Central memory CD8-positive, alpha-beta T cell (primary cell): ENCODE results near the gene OPRD1.

Experiments used
- ATAC-seq: fragments of 150-1000 bp; cut with Tn5 transposase; replicated peaks from 2 replicates; pipeline ENCODE4 v1.10.0; 2022; ENCODE audit warnings: mild to moderate bottlenecking, moderate FRiP score, moderate number of reproducible peaks; ENCODE audit not compliant: poor library complexity, severe bottlenecking; ENCODE audit errors: extremely low read depth
- DNase-seq, 2 donors: peaks; one replicate each; pipeline ENCODE4 v3.0.0; 2021; ENCODE audit warnings: low spot score in 2 of 2
- H3K27ac Mint-ChIP-seq: one replicate; pipeline ENCODE4 v1.8.0; 2022; ENCODE audit warnings: low read depth, mild to moderate bottlenecking, moderate library complexity, mixed read lengths
- H3K27me3 Mint-ChIP-seq: one replicate; pipeline ENCODE4 v1.8.0; 2022; ENCODE audit warnings: mixed read lengths
- H3K36me3 Mint-ChIP-seq: one replicate; pipeline ENCODE4 v1.8.0; 2022; ENCODE audit warnings: mild to moderate bottlenecking, moderate library complexity, mixed read lengths; ENCODE audit not compliant: insufficient read depth
- H3K4me1 Mint-ChIP-seq: one replicate; pipeline ENCODE4 v1.8.0; 2022; ENCODE audit warnings: mixed read lengths
- H3K4me3 Mint-ChIP-seq: one replicate; pipeline ENCODE4 v1.8.0; 2022; ENCODE audit warnings: mild to moderate bottlenecking, moderate library complexity, mixed read lengths
- H3K9me3 Mint-ChIP-seq: one replicate; pipeline ENCODE4 v1.8.0; 2022; ENCODE audit warnings: mixed read lengths

OPRD1 gene

DNA sequence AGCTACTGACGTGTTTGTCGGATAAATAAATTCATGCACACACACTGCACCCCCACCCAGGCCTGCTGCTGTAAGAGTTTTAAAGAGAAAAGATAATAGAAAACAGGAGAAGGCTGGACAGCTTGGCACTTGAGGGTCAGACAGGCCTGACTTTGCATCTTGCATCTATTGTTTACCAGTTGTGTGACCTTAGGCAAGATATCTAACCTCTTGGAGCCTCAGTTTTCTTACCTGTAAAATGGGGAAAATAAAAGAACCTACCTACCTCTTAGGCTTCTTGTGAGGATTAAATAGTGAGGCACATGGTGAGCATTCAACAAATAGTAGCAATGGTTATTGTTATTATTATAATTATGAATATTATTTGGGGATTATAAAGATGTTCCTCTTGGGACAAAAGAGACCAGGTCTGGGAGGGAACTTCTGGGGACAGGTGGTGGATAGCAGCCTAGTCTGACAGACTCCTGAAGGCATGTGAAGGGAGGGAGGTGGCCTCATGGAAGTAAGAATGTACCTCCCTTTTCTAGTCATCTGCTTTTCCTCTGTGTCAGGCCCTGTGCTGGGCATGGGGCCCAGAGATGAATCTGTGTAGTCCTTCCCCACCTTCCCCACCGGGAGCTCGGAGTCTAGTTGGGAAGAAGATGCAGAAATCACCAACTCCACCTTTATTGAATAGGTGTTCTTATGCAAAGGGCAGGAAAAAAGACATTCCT, 84.1 kb downstream of the OPRD1 start:
- peaks cover 64% of the 10 kb centered on the region for H3K4me1 Mint-ChIP-seq
- no peak overlapping the region for H3K4me3 Mint-ChIP-seq
- ATAC-seq: no peak

DNA sequence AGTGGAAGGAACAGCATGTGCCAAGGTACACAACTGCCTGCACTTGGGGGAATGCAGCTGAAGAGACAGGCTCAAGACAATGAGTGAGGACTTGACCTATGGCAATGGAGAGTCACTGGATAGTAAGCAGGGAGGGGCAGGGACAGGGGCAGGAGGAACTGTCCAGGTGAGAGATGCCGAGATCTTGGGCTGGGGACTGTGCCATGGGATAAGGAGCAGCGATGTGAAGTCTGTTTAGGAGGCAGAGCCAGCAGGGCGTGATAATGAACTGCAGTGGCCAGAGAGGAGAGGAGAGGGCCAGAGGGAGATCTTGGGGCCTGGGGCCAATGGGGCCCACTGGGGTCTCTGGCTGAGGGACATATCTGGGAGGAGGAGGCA, 84.6 kb downstream of the OPRD1 start:
- Mint-ChIP-seq H3K4me3 (no peak overlapping the region), H3K9me3 (no peaks in the 10 kb centered on the region), H3K36me3 (peaks cover 3% of the 10 kb centered on the region), H3K27me3 (no peaks in the 10 kb centered on the region), H3K4me1 (peaks cover 61% of the 10 kb centered on the region), H3K27ac (peak overlapping the region; percentile 68)
- no peak for DNase-seq
- no peak for ATAC-seq

More for the DNA sequence above, 84.1 kb downstream of the OPRD1 start:
- no peak for DNase-seq
- H3K27me3 Mint-ChIP-seq: no peaks in the 10 kb centered on the region
- H3K27ac Mint-ChIP-seq: peak overlapping the region; percentile 68
- H3K9me3 Mint-ChIP-seq: no peaks in the 10 kb centered on the region
- H3K36me3 Mint-ChIP-seq: peaks cover 2% of the 10 kb centered on the region

DNA sequence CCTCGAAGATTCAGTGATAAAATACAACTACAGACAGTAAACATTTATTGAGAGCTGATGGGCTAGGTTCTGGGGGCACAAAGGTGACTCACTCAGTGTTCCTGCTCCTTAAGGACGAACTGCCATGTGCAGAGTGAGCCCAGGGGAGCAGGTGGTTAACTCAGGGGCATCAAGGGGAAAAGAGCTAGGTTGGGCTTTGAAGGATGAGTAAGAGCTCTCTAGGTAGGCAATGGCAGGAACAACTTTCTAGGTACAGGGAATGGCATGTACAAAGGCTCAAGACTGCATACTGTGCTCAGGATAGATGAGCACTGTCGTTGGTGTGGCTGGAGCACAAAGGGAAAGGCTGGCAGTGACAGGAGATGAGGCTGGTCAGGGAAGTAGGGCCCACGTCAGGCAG, 85.8 kb downstream of the OPRD1 start:
- peaks cover 61% of the 10 kb centered on the region for H3K4me1 Mint-ChIP-seq

DNA sequence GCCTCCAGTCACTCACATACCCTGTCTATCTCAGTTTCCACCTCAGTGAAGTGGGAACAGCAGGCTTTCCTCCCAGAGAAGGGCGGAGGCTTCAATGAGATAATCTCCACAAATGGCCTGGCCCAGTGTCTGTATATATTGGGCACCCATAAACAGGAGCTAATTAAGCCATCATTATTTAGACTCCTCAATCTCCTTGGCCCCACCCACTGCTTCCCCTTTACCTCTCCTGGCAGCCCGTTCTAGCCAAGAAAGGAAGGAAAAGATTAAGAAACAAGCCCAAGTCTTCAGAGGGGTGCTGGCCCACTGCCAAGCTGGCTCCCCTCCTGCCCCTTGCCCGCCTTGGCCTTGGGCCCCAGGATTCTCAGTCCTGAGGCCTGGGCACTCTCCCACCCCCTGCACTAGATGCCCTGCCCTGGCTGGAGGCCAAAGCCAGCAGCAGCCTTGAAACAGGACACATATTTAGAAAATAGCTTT, 86.5 kb downstream of the OPRD1 start:
- Mint-ChIP-seq H3K4me3 (no peak overlapping the region), H3K27me3 (no peaks in the 10 kb centered on the region), H3K9me3 (no peaks in the 10 kb centered on the region), H3K4me1 (peaks cover 57% of the 10 kb centered on the region), H3K36me3 (peaks cover 5% of the 10 kb centered on the region), H3K27ac (peak overlapping the region; percentile 45)
- no peak for DNase-seq
- no peak for ATAC-seq

More for the DNA sequence above, 85.8 kb downstream of the OPRD1 start:
- no peaks in the 10 kb centered on the region for H3K9me3 Mint-ChIP-seq
- ATAC-seq (no peak), DNase-seq (no peak)
- no peak overlapping the region for H3K4me3 Mint-ChIP-seq
- H3K27me3 Mint-ChIP-seq: no peaks in the 10 kb centered on the region
- H3K36me3 Mint-ChIP-seq: peaks cover 5% of the 10 kb centered on the region
- H3K27ac Mint-ChIP-seq: peak overlapping the region; percentile 45

DNA sequence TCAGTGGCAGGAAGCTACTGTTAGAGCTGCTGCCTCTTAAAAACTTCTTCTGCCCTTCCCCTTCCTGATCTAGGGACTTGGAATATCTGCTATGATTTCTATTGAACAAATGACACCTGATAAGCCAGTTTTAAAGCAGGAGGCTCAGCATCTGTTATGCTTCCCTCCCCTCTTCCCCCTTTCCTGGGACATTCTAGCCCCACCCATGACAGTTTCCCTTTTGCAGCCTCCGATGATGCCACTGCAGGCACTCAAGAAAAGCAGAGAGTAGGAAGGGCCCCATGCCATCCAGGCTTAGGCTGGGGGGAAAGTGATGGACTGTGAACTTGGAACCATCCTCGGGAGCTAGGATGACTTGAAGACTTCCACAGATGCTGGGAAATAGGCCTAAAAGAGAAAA, 87.3 kb downstream of the OPRD1 start:
- Mint-ChIP-seq H3K4me1 (peaks cover 48% of the 10 kb centered on the region), H3K27ac (peak overlapping the region; percentile 55), H3K27me3 (no peaks in the 10 kb centered on the region), H3K9me3 (no peaks in the 10 kb centered on the region), H3K4me3 (no peak overlapping the region), H3K36me3 (peaks cover 5% of the 10 kb centered on the region)
- no peak for ATAC-seq
- no peak for DNase-seq

DNA sequence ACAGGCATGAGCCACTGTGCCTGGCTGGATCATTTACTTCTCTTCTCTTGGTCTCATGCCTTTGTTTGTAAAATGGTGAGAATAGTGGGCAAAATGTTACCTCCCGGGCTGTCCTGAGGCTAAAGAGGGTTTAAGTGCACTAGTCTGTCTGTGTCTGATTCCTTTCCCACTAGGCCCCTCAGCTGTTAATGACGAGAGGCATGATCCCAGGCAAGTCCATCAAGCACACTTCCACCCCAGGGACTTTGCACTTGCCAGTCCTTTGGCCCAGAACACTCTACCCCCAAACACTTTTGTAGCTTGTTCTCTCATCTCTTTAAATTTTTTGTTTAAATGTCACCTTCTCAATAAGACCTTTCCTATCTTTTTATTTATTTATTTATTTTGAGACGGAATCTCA, 88.6 kb downstream of the OPRD1 start:
- peaks cover 46% of the 10 kb centered on the region for H3K4me1 Mint-ChIP-seq
- H3K27ac Mint-ChIP-seq: peak overlapping the region; percentile 41
- no peak overlapping the region for H3K4me3 Mint-ChIP-seq
- H3K36me3 Mint-ChIP-seq: peaks cover 10% of the 10 kb centered on the region
- H3K27me3 Mint-ChIP-seq: no peaks in the 10 kb centered on the region
- DNase-seq (no peak), ATAC-seq (no peak)
- no peaks in the 10 kb centered on the region for H3K9me3 Mint-ChIP-seq

DNA sequence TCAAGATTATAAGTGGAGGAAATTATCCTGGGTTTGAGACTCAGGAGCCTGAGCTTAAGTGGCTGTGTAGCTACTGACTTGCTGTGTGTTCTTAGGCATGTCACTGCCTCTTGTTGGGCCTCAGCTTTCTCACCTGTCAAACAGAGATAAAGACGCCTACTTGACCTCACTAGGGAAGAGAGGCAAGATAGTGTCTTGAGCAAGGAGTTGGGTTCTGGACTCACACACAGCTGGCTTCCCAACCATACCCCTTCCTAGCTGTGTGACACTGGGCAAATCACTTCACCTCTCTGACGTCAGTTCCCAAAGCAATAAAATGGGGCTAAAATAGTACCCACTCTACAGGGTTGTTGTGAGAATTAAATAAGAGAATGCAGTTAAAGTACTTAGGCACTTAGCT, 90.8 kb downstream of the OPRD1 start:
- ATAC-seq: no peak
- peaks cover 10% of the 10 kb centered on the region for H3K36me3 Mint-ChIP-seq
- no peak overlapping the region for H3K4me3 Mint-ChIP-seq
- no peak overlapping the region for H3K27ac Mint-ChIP-seq
- no peak for DNase-seq
- no peaks in the 10 kb centered on the region for H3K9me3 Mint-ChIP-seq
- H3K4me1 Mint-ChIP-seq: peaks cover 29% of the 10 kb centered on the region
- H3K27me3 Mint-ChIP-seq: no peaks in the 10 kb centered on the region

DNA sequence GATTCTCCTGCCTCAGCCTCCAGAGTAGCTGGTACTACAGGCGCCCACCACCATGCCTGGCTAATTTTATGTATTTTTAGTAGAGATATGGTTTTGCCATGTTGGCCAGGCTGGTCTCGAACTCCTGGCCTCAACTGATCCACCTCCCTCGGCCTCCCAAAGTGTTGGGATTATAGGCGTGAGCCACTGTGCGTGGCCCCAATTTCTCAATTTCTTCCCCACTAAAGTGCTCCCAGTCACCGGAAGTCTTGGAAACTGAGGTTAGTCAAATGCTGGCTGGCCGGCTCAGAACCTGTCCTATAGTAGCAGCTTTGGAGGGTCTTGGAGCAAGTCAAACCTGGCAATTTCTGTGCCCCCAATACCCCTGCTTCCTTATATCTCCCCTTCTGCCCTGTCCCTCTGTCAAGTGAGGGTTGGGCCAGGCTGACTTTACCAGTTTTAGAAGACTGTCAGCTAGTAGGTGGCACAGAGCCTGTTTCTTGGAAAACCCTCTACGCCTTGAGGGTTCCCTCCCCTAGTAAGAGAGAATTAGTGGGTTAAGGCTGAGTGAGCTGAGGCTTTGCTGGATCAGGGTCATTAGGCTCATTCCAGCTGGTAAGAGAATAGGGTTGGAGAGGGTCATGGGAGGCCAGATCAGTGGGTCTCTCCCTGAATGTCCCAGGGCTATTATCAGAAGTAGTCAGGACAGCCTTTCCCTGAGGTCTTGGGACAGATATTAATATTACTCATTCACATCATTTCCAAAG, 94.1 kb downstream of the OPRD1 start:
- H3K4me3 Mint-ChIP-seq: no peak overlapping the region
- no peaks in the 10 kb centered on the region for H3K27me3 Mint-ChIP-seq
- H3K27ac Mint-ChIP-seq: no peak overlapping the region
- ATAC-seq (no peak), DNase-seq (no peak)
- H3K9me3 Mint-ChIP-seq: no peaks in the 10 kb centered on the region
- peaks cover 6% of the 10 kb centered on the region for H3K4me1 Mint-ChIP-seq
- peaks cover 7% of the 10 kb centered on the region for H3K36me3 Mint-ChIP-seq

DNA sequence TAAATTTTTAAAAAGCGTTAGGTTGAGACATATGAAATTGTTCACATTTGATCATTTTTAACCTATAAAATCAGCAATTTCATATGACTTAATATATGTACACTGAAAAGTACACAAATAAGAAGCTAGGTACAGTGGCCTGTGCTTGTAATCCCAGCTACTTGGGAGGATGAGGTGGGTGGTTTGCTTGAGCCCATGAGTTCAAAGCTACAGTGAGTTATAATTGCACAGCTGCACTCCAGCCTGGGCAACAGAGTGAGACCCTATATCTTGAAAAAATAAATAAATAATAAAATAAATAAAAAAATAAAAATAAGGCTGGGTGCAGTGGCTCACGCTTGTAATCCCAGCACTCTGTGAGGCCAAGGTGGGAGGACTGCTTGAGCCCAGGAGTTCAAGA, 97.2 kb downstream of the OPRD1 start:
- DNase-seq (no peak), ATAC-seq (no peak)
- peaks cover 9% of the 10 kb centered on the region for H3K4me1 Mint-ChIP-seq
- peak overlapping the region; percentile 76 for H3K27ac Mint-ChIP-seq
- H3K4me3 Mint-ChIP-seq: no peak overlapping the region
- H3K27me3 Mint-ChIP-seq: no peaks in the 10 kb centered on the region
- peaks cover 5% of the 10 kb centered on the region for H3K36me3 Mint-ChIP-seq
- H3K9me3 Mint-ChIP-seq: no peaks in the 10 kb centered on the region

DNA sequence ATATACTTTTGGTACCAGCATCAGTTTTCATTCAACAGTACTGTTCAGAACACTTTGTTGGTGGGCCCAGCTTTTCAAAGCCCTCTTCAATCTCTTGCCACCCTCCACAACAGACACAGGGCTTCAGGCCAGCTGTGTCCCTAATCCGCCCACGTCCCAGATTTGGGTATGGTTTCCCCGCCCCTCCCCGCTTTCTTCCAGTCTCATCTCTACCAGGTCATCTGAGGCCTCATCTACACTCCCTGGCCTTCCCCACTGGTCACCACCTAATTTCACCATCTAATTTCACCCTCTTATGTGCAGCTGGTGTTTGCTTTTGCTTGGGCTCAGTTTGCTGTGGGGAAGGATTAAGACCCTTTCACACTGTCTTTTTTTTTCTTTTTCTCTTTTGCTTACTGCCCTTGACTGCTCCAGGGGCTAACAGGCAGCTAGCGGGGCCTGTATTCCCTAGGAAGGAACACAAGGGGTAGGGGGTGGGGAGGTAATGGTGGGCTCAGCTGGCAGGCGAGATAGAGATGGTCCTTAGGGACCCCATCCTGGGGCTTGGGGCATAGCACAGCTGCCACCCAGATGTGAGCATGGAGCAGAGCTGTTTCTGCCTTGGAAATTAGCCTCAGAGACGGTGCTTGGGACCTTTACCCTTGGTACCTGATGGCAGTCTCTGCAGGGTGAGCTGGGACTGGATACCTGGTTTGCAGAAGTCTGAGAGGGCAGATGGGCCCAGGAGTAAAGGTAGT, 98.6 kb downstream of the OPRD1 start:
- peaks cover 3% of the 10 kb centered on the region for H3K36me3 Mint-ChIP-seq
- H3K27ac Mint-ChIP-seq: no peak overlapping the region
- DNase-seq (no peak), ATAC-seq (no peak)
- H3K4me3 Mint-ChIP-seq: no peak overlapping the region
- no peaks in the 10 kb centered on the region for H3K9me3 Mint-ChIP-seq
- peaks cover 13% of the 10 kb centered on the region for H3K4me1 Mint-ChIP-seq
- no peaks in the 10 kb centered on the region for H3K27me3 Mint-ChIP-seq

DNA sequence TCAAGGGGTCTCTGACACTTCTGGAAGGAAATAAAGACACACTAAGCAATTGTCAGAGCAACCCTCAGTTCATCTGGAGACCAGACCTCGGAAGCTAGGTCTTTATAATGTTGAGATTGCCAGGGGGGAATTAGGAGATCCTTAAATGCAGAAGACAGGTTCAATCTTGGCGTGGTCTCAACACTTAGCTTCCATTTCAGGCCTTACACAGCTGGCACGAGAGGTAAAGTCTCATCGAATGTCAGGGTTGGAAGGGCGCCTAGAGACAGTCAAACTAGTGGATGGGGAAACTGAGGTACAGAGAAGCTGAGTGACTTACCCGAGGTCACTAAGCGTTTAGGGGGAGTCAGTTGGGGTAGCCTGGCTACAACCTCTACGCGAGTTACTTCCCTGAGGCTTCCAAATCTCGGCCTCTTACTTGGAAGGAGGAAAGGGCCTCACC, 101.8 kb downstream of the OPRD1 start:
- H3K27ac Mint-ChIP-seq: peak overlapping the region; percentile 83
- H3K9me3 Mint-ChIP-seq: no peaks in the 10 kb centered on the region
- peaks cover 42% of the 10 kb centered on the region for H3K4me1 Mint-ChIP-seq
- ATAC-seq (no peak), DNase-seq (no peak)
- H3K4me3 Mint-ChIP-seq: peak overlapping the region; percentile 95
- peaks cover 9% of the 10 kb centered on the region for H3K36me3 Mint-ChIP-seq
- no peaks in the 10 kb centered on the region for H3K27me3 Mint-ChIP-seq

DNA sequence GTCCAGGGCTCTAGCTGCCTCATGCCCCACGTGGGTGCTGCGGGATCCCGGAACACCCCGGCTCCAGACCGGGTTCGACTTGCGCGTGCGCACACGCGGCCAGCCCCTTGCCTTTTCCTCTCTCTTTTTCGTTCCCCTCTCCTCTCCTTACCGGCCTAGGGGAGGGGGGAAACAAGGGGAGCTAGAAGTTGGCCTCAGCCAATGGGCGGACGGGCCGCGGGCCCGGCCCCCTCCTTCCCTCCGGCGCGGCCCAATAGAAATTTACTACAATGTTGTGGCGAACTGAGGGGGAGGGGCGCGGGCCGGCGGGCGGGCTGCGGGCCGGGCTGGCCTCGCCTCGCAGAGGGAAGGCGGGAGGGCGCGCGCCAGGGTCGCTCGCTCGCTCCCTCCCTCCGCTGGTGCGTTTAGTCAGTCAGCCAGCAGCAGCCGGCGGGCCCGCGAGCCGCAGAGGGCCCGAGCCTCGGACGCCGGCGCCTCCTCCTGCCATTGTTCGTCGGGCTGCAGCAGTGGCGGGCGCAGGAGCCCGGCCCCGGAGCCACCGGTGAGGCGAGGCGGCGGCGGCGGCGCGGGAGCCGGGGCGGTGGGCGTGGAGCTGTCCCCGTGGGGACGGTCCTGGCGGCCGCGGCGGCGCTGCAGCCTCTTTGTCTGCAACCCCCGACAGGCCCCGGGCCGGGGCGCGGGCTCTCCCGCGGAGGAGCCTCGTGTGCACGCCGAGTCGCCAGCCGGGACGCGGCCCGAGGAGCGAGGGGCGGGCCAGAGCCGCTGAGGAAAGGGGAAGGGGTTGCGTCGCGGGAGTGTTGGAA, 102.5 kb downstream of the OPRD1 start, which contains the start of gene EPB41:
Gene EPB41 (plus strand): TSS at position 342 of the 803 bp plus-strand sequence. CDS start 72,869 bp downstream, outside the sequence.
- peak within 1 kb of the TSS; percentile 83 for H3K27ac Mint-ChIP-seq
- DNase-seq (peak; percentile 78 to 81), ATAC-seq (peak; percentile 82)
- peaks cover 49% of the 10 kb centered on the region for H3K4me1 Mint-ChIP-seq
- H3K4me3 Mint-ChIP-seq: peak within 1 kb of the TSS; percentile 95
- H3K36me3 Mint-ChIP-seq: peaks cover 9% of the 10 kb centered on the region
- no peaks in the 10 kb centered on the region for H3K27me3 Mint-ChIP-seq
- H3K9me3 Mint-ChIP-seq: no peaks in the 10 kb centered on the region
